GDM1 (cell line): ENCODE measurements around the gene RPL36A.

Source experiments
- DNase-seq: peaks from one replicate; lab custom pipeline; 2025; lab: John Stamatoyannopoulos, UW

Gene RPL36A

GRCh38 chrX:101393530-101394305 is 2.9 kb downstream of the RPL36A start:
- DNase-seq = no peak

GRCh38 chrX:101394372-101394771 is 3.6 kb downstream of the RPL36A start:
- no peak for DNase-seq

- DNase-seq = no peak
Observed at GRCh38 chrX:101395789-101396188, 5.0 kb downstream of the RPL36A start.

- no peak for DNase-seq
Observed at GRCh38 chrX:101397779-101398178, 7.0 kb downstream of the RPL36A start.

- DNase-seq = no peak
Observed at GRCh38 chrX:101398694-101399093, 7.9 kb downstream of the RPL36A start.

- no peak for DNase-seq
Observed at GRCh38 chrX:101399825-101400224, 9.0 kb downstream of the RPL36A start.

- no peak for DNase-seq
Observed at GRCh38 chrX:101407167-101407747, 16.4 kb downstream of the RPL36A start.

- DNase-seq = peak; percentile 89
Observed at GRCh38 chrX:101407748-101408531, 17.1 kb downstream of the RPL36A start, which contains the start of the genes GLA and HNRNPH2. Gene GLA, minus strand, starts transcription at chrX:101407925. Its CDS starts 22 bp downstream, at chrX:101407903. Gene HNRNPH2, plus strand, starts transcription at chrX:101408222. Its CDS starts 3,767 bp downstream, at chrX:101411989.

- DNase-seq = no peak
Observed at GRCh38 chrX:101408532-101408841, 17.7 kb downstream of the RPL36A start.

- DNase-seq = no peak
Observed at GRCh38 chrX:101409043-101409442, 18.2 kb downstream of the RPL36A start.

- DNase-seq = no peak
Observed at GRCh38 chrX:101410461-101410860, 19.6 kb downstream of the RPL36A start.

- DNase-seq = no peak
Observed at GRCh38 chrX:101411984-101412383, 21.2 kb downstream of the RPL36A start.

GRCh38 chrX:101415180-101416145 is 24.7 kb downstream of the RPL36A start:
- DNase-seq = peak; percentile 33

GRCh38 chrX:101416691-101417090 is 25.9 kb downstream of the RPL36A start:
- DNase-seq = no peak

- no peak for DNase-seq
Observed at GRCh38 chrX:101417190-101417589, 26.4 kb downstream of the RPL36A start.

- DNase-seq = peak; percentile 45
Observed at GRCh38 chrX:101417981-101418841, 27.4 kb downstream of the RPL36A start.

GRCh38 chrX:101419489-101419888 is 28.7 kb downstream of the RPL36A start:
- DNase-seq = no peak

GRCh38 chrX:101427954-101428353 is 37.1 kb downstream of the RPL36A start:
- DNase-seq = no peak

- no peak for DNase-seq
Observed at GRCh38 chrX:101429934-101430333, 39.1 kb downstream of the RPL36A start.

GRCh38 chrX:101430457-101431078 is 39.8 kb downstream of the RPL36A start:
- DNase-seq = no peak
